Measurements from ENCODE around the gene UTP18. TPM values are rescaled to one million over a fixed set of nuclear protein-coding genes. Genes with fewer than 3 reads are reported as not detected.

Gene UTP18
- total and polyA plus RNA-seq, 9 of the 15 experiments (the other 6 are each of a cell fraction or from before 2014, with no cell fraction given), result 31.1 to 99.2 (median 66.7) TPM

- TF ChIP-seq RERE (CRISPR knock-in tag; IDR thresholded peaks at IDR 0.05; ENCODE audit: borderline replicate concordance), result 0 out of 2 replicates have a peak, but pooled peaks have one; percentile 34
- peak; percentile 68 for TF ChIP-seq EGR1 (conservative IDR thresholded peaks at IDR 0.05)
- peak; percentile 45 for TF ChIP-seq TAF9B (IDR thresholded peaks at IDR 0.05; ENCODE audit: partially characterized antibody)
- peak; percentile 58; the same call in 1 of the 2 replicates for TF ChIP-seq DIDO1 (tag; IDR thresholded peaks at IDR 0.05; ENCODE audit: low read depth)
- TF ChIP-seq ETV1 (tag; conservative IDR thresholded peaks at IDR 0.05; ENCODE audit: low read depth), result peak; percentile 91
- no peak for TF ChIP-seq SRSF9 (IDR thresholded peaks at IDR 0.05; ENCODE audit: borderline replicate concordance, low read depth, low read length)
- 0 out of 2 replicates have a peak, but pooled peaks have one; percentile 53 for TF ChIP-seq NR4A1 (CRISPR knock-in tag; IDR thresholded peaks at IDR 0.05)
- no peak for TF ChIP-seq NR4A1 (tag; IDR thresholded peaks at IDR 0.05)
- peak; percentile 97 for TF ChIP-seq MBD2 (IDR thresholded peaks at IDR 0.05; ENCODE audit: borderline replicate concordance, low read depth)
- peak; percentile 93 for TF ChIP-seq BHLHE40 (IDR thresholded peaks at IDR 0.05; ENCODE audit: low read length)
- TF ChIP-seq FOXK1 (CRISPR knock-in tag; IDR thresholded peaks at IDR 0.05; ENCODE audit: borderline replicate concordance), result no peak; the same call in 1 of the 2 replicates
- TF ChIP-seq KHSRP (IDR thresholded peaks at IDR 0.05), result no peak
- TF ChIP-seq, protein P1, sequence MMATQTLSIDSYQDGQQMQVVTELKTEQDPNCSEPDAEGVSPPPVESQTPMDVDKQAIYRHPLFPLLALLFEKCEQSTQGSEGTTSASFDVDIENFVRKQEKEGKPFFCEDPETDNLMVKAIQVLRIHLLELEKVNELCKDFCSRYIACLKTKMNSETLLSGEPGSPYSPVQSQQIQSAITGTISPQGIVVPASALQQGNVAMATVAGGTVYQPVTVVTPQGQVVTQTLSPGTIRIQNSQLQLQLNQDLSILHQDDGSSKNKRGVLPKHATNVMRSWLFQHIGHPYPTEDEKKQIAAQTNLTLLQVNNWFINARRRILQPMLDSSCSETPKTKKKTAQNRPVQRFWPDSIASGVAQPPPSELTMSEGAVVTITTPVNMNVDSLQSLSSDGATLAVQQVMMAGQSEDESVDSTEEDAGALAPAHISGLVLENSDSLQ (IDR thresholded peaks at IDR 0.05), result no peak
- no peak for TF ChIP-seq RHOXF2B (CRISPR knock-in tag; conservative IDR thresholded peaks at IDR 0.05)
- peak; percentile 16 for TF ChIP-seq HNRNPK (IDR thresholded peaks at IDR 0.05; ENCODE audit: low read depth, low read length, poor library complexity, severe bottlenecking)
- TF ChIP-seq, protein P2, sequence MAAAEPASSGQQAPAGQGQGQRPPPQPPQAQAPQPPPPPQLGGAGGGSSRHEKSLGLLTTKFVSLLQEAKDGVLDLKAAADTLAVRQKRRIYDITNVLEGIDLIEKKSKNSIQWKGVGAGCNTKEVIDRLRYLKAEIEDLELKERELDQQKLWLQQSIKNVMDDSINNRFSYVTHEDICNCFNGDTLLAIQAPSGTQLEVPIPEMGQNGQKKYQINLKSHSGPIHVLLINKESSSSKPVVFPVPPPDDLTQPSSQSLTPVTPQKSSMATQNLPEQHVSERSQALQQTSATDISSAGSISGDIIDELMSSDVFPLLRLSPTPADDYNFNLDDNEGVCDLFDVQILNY (CRISPR knock-in tag; IDR thresholded peaks at IDR 0.05), result peak; percentile 80; the same call in 1 of the 2 replicates
- TF ChIP-seq SRSF3 (IDR thresholded peaks at IDR 0.05; ENCODE audit: insufficient read depth, low read length), result peak; percentile 75; the same call in 1 of the 2 replicates
- TF ChIP-seq CSDE1 (IDR thresholded peaks at IDR 0.05), result no peak
- TF ChIP-seq ZEB2 (IDR thresholded peaks at IDR 0.05), result peak; percentile 52; the same call in 1 of the 2 replicates
These were observed at the start of gene UTP18 (continued) for GRCh38 chr17:51260237-51261023.
